ENCODE data around the gene LYZ.

- TF ChIP-seq SUZ12 (IDR thresholded peaks at IDR 0.05): no peak
- TF ChIP-seq ELF4 (IDR thresholded peaks at IDR 0.05): no peak
- no peak for TF ChIP-seq BHLHE40 (IDR thresholded peaks at IDR 0.05; ENCODE audit: borderline replicate concordance)
- no peak for TF ChIP-seq FOXM1 (IDR thresholded peaks at IDR 0.05; ENCODE audit: borderline replicate concordance)
- TF ChIP-seq PKNOX1 (IDR thresholded peaks at IDR 0.05): no peak
- no peak for TF ChIP-seq FOXA1 (IDR thresholded peaks at IDR 0.05)
- no peak for TF ChIP-seq ZNF384 (IDR thresholded peaks at IDR 0.05)
- no peak for TF ChIP-seq SP1 (IDR thresholded peaks at IDR 0.05)
- TF ChIP-seq FOXK2 (IDR thresholded peaks at IDR 0.05): no peak
- TF ChIP-seq TARDBP (IDR thresholded peaks at IDR 0.05): no peak
- TF ChIP-seq CTBP1 (IDR thresholded peaks at IDR 0.05; ENCODE audit: borderline replicate concordance): no peak
These were observed 7.3 kb downstream of the LYZ start for GRCh38 chr12:69355363-69356028.
